DMS79 treated with DMSO at 0.1 percent for 48 hours (cell line): ENCODE data around the gene TFF1.

Experiments
- DNase-seq: peaks from one replicate; lab custom pipeline; 2025; lab: John Stamatoyannopoulos, UW

Gene TFF1

GRCh38 chr21:42343963-42344510 lies 22.3 kb downstream of the TFF1 start:
- no peak for DNase-seq

- DNase-seq = no peak
Measured at GRCh38 chr21:42343556-42343955, 22.8 kb downstream of the TFF1 start.

- no peak for DNase-seq
Measured at GRCh38 chr21:42343101-42343500, 23.2 kb downstream of the TFF1 start.

GRCh38 chr21:42341776-42342542 lies 24.4 kb downstream of the TFF1 start:
- DNase-seq = no peak

GRCh38 chr21:42340187-42341050 lies 25.9 kb downstream of the TFF1 start:
- DNase-seq = no peak

- no peak for DNase-seq
Measured at GRCh38 chr21:42338729-42339715, 27.3 kb downstream of the TFF1 start.

- DNase-seq = peak; percentile 95
Measured at GRCh38 chr21:42337830-42338728, 28.3 kb downstream of the TFF1 start.

GRCh38 chr21:42337276-42337675 lies 29.1 kb downstream of the TFF1 start:
- no peak for DNase-seq

- DNase-seq = no peak
Measured at GRCh38 chr21:42336054-42336453, 30.3 kb downstream of the TFF1 start.

GRCh38 chr21:42332557-42333317 lies 33.6 kb downstream of the TFF1 start:
- DNase-seq = no peak

GRCh38 chr21:42331660-42332059 lies 34.7 kb downstream of the TFF1 start:
- peak; percentile 9 for DNase-seq

- no peak for DNase-seq
Measured at GRCh38 chr21:42330380-42331371, 35.7 kb downstream of the TFF1 start.

GRCh38 chr21:42324896-42325295 lies 41.4 kb downstream of the TFF1 start:
- DNase-seq = no peak

GRCh38 chr21:42321845-42322244 lies 44.5 kb downstream of the TFF1 start:
- no peak for DNase-seq

- no peak for DNase-seq
Measured at GRCh38 chr21:42321231-42321630, 45.1 kb downstream of the TFF1 start.

GRCh38 chr21:42320791-42321190 lies 45.5 kb downstream of the TFF1 start:
- DNase-seq = no peak

GRCh38 chr21:42319851-42320572 lies 46.3 kb downstream of the TFF1 start:
- no peak for DNase-seq

- DNase-seq = no peak
Measured at GRCh38 chr21:42319376-42319775, 47.0 kb downstream of the TFF1 start.
